Upper lobe of right lung (tissue), 1 donor: Measurements from ENCODE around the gene CHD2. TPM values are rescaled to one million over a fixed set of nuclear protein-coding genes. Genes with fewer than 3 reads are reported as not detected.

ENCODE experiments used
- ATAC-seq: fragments of 200-7000 bp; cut with Tn5 transposase; one replicate; pipeline ENCODE4 v1.9.1; 2020; ENCODE audit warnings: mild to moderate bottlenecking, moderate library complexity
- DNase-seq: peaks from one replicate; pipeline ENCODE4 v3.0.0-alpha.2; 2020
- H3K27ac ChIP-seq: fragments of 200-600 bp; one replicate; pipeline ENCODE4 v1.8.0; 2022
- H3K27me3 ChIP-seq: fragments of 200-600 bp; one replicate; pipeline ENCODE4 v1.8.0; 2022; ENCODE audit warnings: mild to moderate bottlenecking
- H3K36me3 ChIP-seq: fragments of 200-600 bp; one replicate; pipeline ENCODE4 v1.8.0; 2022
- H3K4me1 ChIP-seq: fragments of 200-600 bp; one replicate; pipeline ENCODE4 v1.8.0; 2022
- H3K4me3 ChIP-seq: fragments of 200-600 bp; one replicate; pipeline ENCODE4 v1.8.0; 2022; ENCODE audit warnings: mild to moderate bottlenecking
- H3K9me3 ChIP-seq: fragments of 200-600 bp; one replicate; pipeline ENCODE4 v1.8.0; 2022
- intact Hi-C: fragments of 100-400 bp; cut with DNase I; formaldehyde crosslinking; loops from one replicate; pipeline ENCODE4 v1.11.0; 2022
- total RNA-seq: library from RNA; stranded (reverse); fragmentation: NEBNext Ultra II Directional; extraction: Animal tissue kit (Norgen Biotek cat#: 25700); gene quantifications from one replicate; pipeline ENCODE4 v1.2.1, GENCODE V29; 2021
- TF ChIP-seq, protein P1 (sequence below): fragments of 200-600 bp; IDR thresholded peaks from one replicate; pipeline ENCODE4 v1.8.0; 2022; ENCODE audit warnings: antibody characterized with exemption
- donor health status: DM: no; HTN: yes; CAD: no; lungs with severe emphysema.

CHD2 gene
- total RNA-seq, 1 donor from 2014 or later: 161 TPM

DNA sequence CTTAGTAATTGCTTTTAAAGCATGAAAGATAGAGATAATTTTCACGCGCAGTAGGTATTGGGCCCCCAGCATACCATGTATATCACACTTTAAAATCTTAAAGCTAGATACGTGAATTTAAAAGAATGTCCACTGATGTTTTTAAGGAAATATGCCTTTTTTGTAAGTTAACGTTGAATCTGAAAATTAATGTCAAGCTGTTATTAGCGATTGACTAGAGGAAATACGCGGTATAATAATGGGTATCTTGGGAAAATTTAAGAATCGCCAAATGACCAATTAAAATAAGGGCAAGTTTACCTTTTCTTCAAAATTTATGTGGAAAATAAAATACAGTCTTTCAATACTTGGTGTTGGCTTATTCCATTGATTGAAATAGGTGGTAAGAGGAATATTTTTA, 13.3 kb upstream of the CHD2 start:
- no peaks in the 10 kb centered on the region for H3K9me3 ChIP-seq
- H3K4me3 ChIP-seq: peak overlapping the region; percentile 67
- intact Hi-C loops: no loop called here
- no peaks in the 10 kb centered on the region for H3K27me3 ChIP-seq
- H3K36me3 ChIP-seq: peaks cover 61% of the 10 kb centered on the region
- peaks cover 56% of the 10 kb centered on the region for H3K4me1 ChIP-seq
- ATAC-seq: no peak
- H3K27ac ChIP-seq: peak overlapping the region; percentile 99
- TF ChIP-seq, protein P1, sequence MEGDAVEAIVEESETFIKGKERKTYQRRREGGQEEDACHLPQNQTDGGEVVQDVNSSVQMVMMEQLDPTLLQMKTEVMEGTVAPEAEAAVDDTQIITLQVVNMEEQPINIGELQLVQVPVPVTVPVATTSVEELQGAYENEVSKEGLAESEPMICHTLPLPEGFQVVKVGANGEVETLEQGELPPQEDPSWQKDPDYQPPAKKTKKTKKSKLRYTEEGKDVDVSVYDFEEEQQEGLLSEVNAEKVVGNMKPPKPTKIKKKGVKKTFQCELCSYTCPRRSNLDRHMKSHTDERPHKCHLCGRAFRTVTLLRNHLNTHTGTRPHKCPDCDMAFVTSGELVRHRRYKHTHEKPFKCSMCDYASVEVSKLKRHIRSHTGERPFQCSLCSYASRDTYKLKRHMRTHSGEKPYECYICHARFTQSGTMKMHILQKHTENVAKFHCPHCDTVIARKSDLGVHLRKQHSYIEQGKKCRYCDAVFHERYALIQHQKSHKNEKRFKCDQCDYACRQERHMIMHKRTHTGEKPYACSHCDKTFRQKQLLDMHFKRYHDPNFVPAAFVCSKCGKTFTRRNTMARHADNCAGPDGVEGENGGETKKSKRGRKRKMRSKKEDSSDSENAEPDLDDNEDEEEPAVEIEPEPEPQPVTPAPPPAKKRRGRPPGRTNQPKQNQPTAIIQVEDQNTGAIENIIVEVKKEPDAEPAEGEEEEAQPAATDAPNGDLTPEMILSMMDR: no peak
- DNase-seq: no peak

DNA sequence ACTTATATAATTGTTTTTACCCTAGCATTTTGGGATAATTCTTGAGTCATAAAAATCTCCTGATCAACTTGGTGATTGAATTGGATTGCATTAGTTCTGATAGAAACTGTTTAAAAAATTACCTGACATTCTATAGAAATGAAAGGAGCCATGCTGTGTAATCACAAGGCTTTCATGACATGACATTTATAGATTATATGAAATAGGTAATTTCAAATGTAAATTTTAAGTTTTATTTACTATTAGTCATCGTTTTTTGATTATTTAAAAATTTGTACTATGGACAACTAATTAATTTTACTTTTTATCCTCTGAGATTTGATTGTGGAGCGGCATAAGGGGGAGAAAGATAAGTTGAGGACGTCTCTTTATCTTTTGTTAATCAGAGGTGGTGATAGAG, 12.3 kb upstream of the CHD2 start:
- DNase-seq (no peak), ATAC-seq (no peak)
- H3K27ac ChIP-seq: peak overlapping the region; percentile 99
- intact Hi-C loops: no loop called here
- no peaks in the 10 kb centered on the region for H3K27me3 ChIP-seq
- peaks cover 56% of the 10 kb centered on the region for H3K4me1 ChIP-seq
- no peaks in the 10 kb centered on the region for H3K9me3 ChIP-seq
- H3K4me3 ChIP-seq: peak overlapping the region; percentile 67
- TF ChIP-seq, protein P1: no peak
- H3K36me3 ChIP-seq: peaks cover 71% of the 10 kb centered on the region

DNA sequence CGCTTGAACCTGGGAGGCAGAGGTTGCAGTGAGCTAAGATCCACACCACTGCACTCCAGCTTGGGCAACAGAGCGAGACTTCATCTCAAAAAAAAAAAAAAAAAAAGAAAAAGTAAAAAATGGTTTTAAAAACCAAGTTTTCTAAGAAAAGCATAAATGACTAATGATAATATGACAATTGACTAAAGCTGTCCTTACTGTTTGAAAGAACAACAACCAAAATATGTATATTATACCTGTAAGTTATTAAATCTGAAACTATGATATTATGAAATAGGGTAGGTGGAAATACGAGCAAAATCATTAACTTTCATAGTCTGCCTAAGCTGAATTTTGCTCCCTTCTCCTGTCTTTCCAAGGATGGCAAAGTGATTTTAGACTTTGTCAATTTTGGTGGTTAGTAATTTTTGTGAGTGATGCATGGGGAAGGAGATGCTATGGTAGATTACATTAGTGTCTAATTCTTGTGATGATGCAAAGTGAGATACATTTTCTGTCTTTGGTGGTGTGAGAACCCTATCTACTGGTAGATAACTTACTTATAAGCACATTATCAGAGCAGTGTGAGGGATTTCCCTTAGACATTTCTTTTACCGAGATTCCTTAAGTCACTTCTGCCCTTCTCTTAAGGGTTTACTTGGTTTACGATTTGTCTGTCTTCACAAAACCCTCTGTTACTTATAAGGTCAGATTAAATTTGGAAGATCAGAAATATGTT, 10.6 kb upstream of the CHD2 start:
- intact Hi-C loops: no loop called here
- Histone ChIP-seq H3K9me3 (no peaks in the 10 kb centered on the region), H3K4me3 (no peak overlapping the region), H3K4me1 (peaks cover 62% of the 10 kb centered on the region), H3K27me3 (no peaks in the 10 kb centered on the region), H3K27ac (peak overlapping the region; percentile 99), H3K36me3 (peaks cover 88% of the 10 kb centered on the region)
- DNase-seq: no peak
- TF ChIP-seq, protein P1: no peak
- no peak for ATAC-seq

DNA sequence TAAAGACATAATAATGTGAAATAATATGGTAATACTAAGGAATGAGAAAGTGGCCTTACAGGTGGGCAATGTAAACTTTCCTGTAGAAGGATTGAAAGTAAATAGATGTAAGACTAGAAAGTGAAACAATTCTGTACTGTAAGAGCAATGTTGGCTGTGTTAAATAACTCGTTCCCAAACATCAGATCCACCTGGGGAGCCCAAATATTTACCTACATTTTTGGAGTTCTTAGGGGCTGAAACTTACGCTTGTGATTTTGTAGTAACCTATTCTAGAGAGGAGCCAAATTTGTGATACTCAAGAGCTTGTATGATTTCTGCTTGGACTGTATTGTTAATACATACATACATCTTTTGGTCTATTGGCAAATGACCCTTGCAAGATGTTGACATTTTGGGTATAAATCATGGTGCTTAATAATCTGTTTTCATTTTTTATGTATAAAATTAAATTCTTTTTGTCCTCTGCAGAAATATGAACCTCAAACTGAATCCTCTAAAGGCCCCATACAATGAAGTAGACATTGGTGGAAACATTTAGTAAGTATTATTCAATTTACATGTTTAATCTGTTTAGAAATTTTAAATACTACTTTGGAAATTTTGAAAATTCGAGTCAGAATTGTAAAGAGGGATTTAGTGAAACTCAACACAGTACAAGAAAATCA, 8.5 kb upstream of the CHD2 start:
- Histone ChIP-seq H3K36me3 (peaks cover 87% of the 10 kb centered on the region), H3K4me1 (peaks cover 72% of the 10 kb centered on the region), H3K27me3 (no peaks in the 10 kb centered on the region), H3K9me3 (no peaks in the 10 kb centered on the region), H3K4me3 (no peak overlapping the region), H3K27ac (no peak overlapping the region)
- DNase-seq: no peak
- intact Hi-C loops: no loop called here
- TF ChIP-seq, protein P1: no peak
- no peak for ATAC-seq

DNA sequence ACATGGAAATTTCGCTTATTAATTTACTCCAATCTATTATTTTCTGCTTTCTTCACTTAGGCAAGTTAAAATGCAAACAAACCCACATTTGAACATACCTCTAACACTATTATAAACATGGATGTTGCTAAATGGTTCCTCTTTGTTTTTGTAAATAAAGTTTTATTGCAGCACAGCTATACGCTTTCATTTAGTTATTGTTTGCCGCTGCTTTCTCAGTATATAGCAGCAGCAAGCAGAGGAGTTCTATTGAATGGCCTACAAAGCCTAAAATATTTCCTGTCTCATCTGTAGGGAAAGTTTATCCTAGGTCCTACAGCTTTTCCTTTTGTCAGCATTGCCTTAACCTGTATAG, 7.9 kb upstream of the CHD2 start:
- Histone ChIP-seq H3K27me3 (no peaks in the 10 kb centered on the region), H3K9me3 (no peaks in the 10 kb centered on the region), H3K4me1 (peaks cover 70% of the 10 kb centered on the region), H3K27ac (no peak overlapping the region), H3K36me3 (peaks cover 82% of the 10 kb centered on the region), H3K4me3 (no peak overlapping the region)
- no peak for ATAC-seq
- TF ChIP-seq, protein P1: no peak
- DNase-seq: no peak
- intact Hi-C loops: no loop called here
